Fibroblast of the aortic adventitia (primary cell): ENCODE measurements around the gene DRD2. TPM values are rescaled to one million over a fixed set of nuclear protein-coding genes. Genes with fewer than 3 reads are reported as not detected.

Experiments used
- DNase-seq: peaks from one replicate; pipeline ENCODE4 v3.0.0-alpha.2; 2010; ENCODE audit warnings: low read depth
- H3K4me3 ChIP-seq: 2 replicates; pipeline ENCODE4 v1.5.1; 2011; ENCODE audit warnings: low read depth, mild to moderate bottlenecking, control low read depth, low read length, moderate library complexity
- total RNA-seq: library from RNA; depleted of rRNA; stranded (reverse); fragments of >200 nt; gene quantifications from 2 replicates; pipeline ENCODE4 v1.2.3, GENCODE V29; 2012; ENCODE audit warnings: low replicate concordance
- TF ChIP-seq, protein P1 (sequence below): IDR thresholded peaks from 2 replicates; pipeline ENCODE4 v1.5.1; 2011; ENCODE audit warnings: mild to moderate bottlenecking, low read length, control low read depth, inconsistent platforms; ENCODE audit not compliant: insufficient read depth

Gene DRD2
- total RNA-seq, 1 donor = not detected

- DNase-seq = no peak
- no peak overlapping the region for H3K4me3 ChIP-seq
- TF ChIP-seq, protein P1, sequence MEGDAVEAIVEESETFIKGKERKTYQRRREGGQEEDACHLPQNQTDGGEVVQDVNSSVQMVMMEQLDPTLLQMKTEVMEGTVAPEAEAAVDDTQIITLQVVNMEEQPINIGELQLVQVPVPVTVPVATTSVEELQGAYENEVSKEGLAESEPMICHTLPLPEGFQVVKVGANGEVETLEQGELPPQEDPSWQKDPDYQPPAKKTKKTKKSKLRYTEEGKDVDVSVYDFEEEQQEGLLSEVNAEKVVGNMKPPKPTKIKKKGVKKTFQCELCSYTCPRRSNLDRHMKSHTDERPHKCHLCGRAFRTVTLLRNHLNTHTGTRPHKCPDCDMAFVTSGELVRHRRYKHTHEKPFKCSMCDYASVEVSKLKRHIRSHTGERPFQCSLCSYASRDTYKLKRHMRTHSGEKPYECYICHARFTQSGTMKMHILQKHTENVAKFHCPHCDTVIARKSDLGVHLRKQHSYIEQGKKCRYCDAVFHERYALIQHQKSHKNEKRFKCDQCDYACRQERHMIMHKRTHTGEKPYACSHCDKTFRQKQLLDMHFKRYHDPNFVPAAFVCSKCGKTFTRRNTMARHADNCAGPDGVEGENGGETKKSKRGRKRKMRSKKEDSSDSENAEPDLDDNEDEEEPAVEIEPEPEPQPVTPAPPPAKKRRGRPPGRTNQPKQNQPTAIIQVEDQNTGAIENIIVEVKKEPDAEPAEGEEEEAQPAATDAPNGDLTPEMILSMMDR = no peak
These were observed 29.4 kb upstream of the DRD2 start for GRCh38 chr11:113504586-113504985.

GRCh38 chr11:113504071-113504470, 28.9 kb upstream of the DRD2 start:
- no peak for DNase-seq
- TF ChIP-seq, protein P1 = no peak
- H3K4me3 ChIP-seq = no peak overlapping the region

DNA sequence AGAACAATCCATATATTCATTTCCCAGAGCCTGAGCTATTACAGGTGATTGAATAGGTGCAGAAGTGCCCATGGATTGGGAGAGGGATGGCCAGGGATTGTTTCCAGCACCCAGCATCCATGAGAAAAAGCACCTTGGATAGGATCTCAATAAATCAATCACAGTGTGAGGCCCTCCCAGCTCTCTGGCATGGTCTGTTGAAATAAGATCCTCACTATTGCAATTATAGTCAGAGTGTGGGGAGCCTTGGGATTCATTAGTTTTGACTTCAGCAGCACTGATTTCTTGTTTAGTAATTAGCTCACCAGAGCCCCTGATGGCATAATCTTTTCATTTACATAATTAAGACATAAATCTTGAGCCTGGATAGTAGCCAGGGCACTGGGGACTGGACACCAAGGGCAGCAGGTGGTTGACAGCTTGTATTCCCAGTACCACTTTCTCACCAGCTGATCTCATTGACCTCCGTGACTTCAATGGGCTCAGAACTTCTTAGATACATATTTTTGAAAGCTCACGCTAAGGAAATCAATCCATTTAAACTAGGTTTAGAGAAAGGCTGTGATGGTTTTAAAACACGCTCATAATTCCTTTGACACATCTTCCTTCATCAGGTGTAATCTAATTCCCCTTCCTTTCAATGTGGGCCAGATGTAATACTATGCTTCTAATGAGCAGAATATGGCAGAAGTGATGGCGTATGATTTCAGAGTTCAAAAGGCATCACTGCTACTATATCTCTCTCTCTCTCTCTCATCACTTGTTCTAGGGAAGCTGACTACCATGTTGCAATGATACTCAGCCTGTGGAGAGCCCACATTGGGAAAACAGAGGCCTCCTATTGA, 22.1 kb upstream of the DRD2 start:
- TF ChIP-seq, protein P1 = no peak
- no peak overlapping the region for H3K4me3 ChIP-seq
- no peak for DNase-seq

DNA sequence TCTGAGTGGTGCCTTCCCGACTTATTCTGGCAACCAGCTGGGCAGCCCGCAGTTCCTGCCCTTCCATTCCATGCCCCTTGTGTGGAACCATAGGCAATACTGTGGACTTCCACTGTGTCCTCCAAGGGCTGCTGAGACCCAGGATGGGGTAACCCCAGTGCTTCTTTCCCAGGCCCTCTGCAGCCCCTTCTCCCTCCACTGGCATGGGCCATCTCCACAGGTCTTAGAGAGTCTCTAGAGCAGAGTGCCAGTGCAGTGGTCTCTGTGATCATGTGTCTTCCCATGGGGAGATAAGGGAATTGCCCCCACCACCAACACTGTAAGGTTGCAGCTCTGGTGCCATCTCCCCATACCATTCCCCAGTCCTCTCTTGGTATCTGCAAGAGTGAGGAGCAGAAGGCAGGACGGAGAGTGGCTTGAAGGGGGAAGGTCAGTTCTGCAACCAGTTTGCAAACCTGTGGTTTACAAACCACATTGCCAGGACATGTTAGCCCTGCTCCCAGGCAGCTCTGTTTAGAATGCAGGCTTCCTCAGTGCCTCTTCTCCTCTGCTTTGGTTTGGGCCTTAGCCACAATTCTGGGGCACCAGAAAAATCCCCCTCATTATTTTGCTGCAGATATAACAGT, 20.9 kb upstream of the DRD2 start:
- H3K4me3 ChIP-seq = no peak overlapping the region
- DNase-seq = no peak
- TF ChIP-seq, protein P1 = no peak

GRCh38 chr11:113494021-113494420, 18.8 kb upstream of the DRD2 start:
- no peak overlapping the region for H3K4me3 ChIP-seq
- TF ChIP-seq, protein P1 = peak; percentile 3
- DNase-seq = no peak

- no peak for DNase-seq
- TF ChIP-seq, protein P1 = no peak
- H3K4me3 ChIP-seq = no peak overlapping the region
These were observed 18.0 kb upstream of the DRD2 start for GRCh38 chr11:113493206-113493605.
